LoVo (cell line): ENCODE measurements around the gene HNRNPU.

ENCODE experiments used
- DNase-seq: peaks from one replicate; pipeline ENCODE4 v3.0.0-alpha.2; 2016; ENCODE audit warnings: low spot score

Gene HNRNPU

DNA sequence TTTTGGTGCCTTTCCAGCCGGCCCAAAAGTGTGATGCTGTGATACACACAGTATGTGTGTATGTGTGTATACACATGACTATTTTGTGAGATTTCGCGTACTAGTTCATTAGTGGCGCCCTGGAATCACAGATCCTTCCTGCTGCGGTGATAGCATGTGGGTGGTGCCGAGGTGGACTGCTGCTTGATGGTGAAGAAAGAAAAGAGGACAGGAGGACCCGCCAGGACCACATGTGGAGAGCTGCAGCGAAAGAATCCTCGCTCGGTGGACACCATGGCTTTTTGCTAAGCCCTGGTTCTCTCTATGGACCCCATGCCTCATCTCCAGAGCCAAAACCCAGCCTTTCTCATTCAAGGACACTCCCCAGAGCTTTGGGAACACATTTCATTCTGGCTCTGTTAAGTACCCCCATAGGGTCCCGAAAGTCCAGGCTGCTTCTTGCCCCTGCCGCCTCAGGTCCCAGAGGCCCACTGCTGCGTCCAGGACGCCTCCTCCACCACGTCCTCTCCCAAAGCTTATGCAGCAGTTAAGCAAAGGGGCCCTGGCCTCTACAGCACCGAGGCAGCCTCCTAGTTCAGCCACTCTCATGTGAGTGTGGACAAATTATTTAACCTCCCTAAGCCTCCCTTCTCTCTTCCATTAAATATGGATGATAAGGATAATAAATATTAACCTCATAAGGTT, 61.6 kb downstream of the HNRNPU start:
- DNase-seq: no peak

DNA sequence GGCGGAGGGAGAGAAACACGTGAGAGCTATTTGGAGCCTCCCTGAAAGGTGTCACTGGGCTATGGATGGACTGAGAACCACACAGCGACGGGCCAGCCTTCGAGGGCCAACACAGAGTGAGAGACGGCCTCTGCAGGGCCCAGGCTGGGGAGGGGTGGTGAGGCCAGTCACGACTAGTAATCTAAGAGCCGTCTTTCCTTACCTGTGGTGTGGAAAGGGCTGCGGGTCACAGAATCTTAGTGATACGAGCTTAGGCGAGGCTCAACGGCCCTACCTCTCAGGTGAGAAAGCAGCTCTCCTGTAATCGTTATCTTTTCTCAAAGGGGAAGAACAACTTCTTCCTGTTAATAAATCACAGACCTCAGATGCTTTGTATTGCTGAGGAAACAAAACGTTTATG, 62.3 kb downstream of the HNRNPU start:
- no peak for DNase-seq

DNA sequence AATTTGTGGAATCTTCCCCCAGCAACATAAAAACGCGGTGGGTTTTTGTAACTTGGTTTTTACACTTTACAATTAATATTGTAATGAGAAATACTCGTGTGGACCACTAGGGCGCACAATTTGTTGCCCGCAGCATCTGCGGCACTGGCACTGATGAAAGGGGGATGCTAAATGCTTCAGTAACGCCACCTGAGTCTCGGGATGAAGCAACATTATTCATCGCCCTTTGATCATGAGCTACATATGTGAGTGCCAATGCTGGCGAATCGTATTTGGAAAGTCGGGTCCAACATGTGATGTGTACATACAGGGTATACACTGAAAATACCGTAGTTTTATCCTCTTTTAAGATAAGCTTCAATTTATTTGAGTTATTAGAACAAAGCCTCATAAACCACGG, 63.1 kb downstream of the HNRNPU start:
- DNase-seq: peak; percentile 43

DNA sequence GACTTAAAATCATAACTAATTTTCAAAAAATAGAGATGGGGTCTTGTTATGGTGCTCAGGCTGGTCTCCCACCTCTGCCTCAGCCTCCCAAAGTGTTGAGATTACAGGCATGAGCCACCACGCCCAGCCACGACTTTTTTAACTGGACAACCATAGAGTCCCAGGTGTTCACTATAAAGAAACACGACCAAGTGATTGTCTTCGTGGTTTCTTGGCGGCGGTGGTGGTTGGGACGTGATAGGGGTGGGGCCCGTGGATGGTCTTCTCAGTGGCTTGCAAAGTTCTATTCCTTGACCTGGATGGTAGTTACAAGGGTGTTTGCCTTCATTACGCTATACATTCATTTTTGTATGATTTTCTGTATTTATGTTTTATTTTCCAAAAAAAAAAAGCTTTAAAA, 63.5 kb downstream of the HNRNPU start:
- DNase-seq: no peak
